Measurements from ENCODE around the gene MYL9.
"Not testable (repeated sequence)": the region's sequence is repeated elsewhere in the genome, so short reads cannot be mapped to it uniquely, and the experiment has no call there.

The MYL9 gene

DNA sequence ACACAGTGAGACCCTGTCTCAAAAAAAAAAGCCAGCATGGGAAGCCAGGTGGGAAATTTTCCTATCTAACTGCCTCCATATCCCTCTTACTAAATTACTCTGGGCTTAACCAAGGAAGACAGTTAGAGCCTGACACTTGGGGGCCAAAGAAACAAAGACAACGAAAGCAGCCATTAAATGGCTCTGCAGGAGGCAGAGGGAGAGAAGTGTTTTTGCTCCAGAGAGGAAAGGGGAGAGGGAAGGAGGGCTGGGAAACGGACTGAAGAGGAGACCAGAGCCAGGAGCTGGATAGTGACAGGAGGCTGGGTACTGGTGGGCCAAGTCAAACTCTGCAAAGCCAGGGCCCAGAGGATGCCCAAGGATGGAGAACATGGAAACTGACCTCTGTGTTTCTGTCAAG is 21.4 kb downstream of the MYL9 start:
- Mint-ChIP-seq H3K27ac (no peak overlapping the region), H3K27me3 (no peaks in the 10 kb centered on the region), H3K9me3 (peaks cover 11 to 18% of the 10 kb centered on the region in 2 donors), H3K4me1 (peaks cover 15% of the 10 kb centered on the region), H3K4me3 (no peak overlapping the region)
- DNase-seq (no peak), ATAC-seq (no peak)

DNA sequence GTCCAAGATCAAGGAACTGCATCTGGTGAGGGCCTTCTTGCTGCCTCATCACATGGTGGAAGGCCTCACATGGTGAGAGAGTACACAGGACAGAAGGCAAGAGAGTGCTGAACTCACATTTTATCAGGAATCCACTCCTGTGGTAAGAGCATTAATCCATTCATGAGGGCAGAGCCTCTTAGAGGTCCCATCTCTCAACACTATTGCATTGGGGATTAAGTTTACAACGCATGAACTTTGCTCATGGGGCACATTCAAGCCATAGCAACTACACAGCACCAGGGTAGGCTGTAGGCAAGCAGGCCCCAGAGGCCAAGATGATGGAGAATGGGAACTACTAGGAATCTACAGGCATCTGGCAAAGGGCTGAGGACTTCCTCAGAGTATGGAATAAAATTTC is 22.1 kb downstream of the MYL9 start:
- Mint-ChIP-seq H3K27ac (no peak overlapping the region), H3K4me1 (peaks cover 15% of the 10 kb centered on the region), H3K4me3 (no peak overlapping the region), H3K9me3 (peaks cover 11 to 18% of the 10 kb centered on the region in 2 donors), H3K27me3 (no peaks in the 10 kb centered on the region)
- DNase-seq (no peak), ATAC-seq (no peak)

DNA sequence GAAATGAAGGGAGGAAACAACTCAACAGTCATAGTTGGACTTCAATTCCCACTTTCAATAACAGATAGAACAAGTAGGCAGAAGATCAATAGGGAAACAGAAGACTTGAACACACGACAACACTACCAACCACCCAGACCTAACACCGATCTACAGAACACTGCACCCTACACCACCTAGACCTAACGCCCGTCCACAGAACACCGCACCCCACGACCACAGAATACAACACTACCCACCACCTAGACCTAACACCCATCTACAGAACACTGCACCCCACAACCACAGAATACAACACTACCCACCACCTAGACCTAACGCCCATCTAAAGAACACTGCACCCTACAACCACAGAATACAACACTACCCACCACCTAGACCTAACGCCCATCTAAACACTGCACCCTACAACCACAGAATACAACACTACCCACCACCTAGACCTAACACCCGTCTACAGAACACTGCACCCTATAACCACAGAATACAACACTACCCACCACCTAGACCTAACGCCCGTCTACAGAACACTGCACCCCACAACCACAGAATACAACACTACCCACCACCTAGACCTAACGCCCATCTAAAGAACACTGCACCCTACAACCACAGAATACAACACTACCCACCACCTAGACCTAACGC is 22.9 kb downstream of the MYL9 start:
- ATAC-seq, H3K4me3 Mint-ChIP-seq, H3K27me3 Mint-ChIP-seq, DNase-seq: not testable (repeated sequence)
- Mint-ChIP-seq H3K4me1 (peaks cover 15% of the 10 kb centered on the region), H3K27ac (peak overlapping the region in 1 of 2 donors; percentile 30), H3K9me3 (peaks cover 11 to 18% of the 10 kb centered on the region in 2 donors)

DNA sequence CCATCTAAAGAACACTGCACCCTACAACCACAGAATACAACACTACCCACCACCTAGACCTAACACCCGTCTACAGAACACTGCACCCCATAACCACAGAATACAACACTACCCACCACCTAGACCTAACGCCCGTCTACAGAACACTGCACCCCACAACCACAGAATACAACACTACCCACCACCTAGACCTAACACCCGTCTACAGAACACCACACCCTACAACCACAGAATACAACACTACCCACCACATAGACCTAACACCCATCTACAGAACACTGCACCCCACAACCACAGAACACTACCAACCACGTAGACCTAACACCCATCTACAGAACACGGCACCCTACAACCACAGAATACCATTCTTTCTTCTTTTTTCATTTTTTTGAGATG is 23.4 kb downstream of the MYL9 start:
- Mint-ChIP-seq H3K9me3 (peaks cover 11 to 18% of the 10 kb centered on the region in 2 donors), H3K4me1 (peaks cover 15% of the 10 kb centered on the region)
- H3K4me3 Mint-ChIP-seq, H3K27me3 Mint-ChIP-seq, DNase-seq, ATAC-seq, H3K27ac Mint-ChIP-seq: not testable (repeated sequence)

DNA sequence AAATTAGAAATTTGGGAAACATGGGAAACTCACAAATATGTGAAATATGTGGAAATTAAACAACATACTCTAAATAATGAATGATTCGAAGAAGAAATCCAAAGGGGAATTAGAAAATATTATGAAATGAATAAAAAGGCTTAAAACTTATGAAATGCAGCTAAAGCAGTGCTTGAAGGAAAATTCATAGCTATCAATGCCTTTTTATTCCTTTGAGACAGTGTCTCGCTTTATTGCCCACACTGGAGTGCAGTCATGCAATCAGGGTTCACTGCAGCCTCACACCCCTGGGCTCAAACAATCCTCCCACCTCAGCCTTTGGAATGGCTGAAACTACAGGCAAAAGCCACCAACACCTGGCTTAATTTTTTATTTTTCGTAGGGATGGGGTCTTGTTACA is 24.2 kb downstream of the MYL9 start:
- Mint-ChIP-seq H3K27ac (no peak overlapping the region), H3K4me3 (no peak overlapping the region), H3K9me3 (peaks cover 11 to 18% of the 10 kb centered on the region in 2 donors), H3K27me3 (no peaks in the 10 kb centered on the region), H3K4me1 (peaks cover 15% of the 10 kb centered on the region)
- ATAC-seq (no peak), DNase-seq (no peak)

DNA sequence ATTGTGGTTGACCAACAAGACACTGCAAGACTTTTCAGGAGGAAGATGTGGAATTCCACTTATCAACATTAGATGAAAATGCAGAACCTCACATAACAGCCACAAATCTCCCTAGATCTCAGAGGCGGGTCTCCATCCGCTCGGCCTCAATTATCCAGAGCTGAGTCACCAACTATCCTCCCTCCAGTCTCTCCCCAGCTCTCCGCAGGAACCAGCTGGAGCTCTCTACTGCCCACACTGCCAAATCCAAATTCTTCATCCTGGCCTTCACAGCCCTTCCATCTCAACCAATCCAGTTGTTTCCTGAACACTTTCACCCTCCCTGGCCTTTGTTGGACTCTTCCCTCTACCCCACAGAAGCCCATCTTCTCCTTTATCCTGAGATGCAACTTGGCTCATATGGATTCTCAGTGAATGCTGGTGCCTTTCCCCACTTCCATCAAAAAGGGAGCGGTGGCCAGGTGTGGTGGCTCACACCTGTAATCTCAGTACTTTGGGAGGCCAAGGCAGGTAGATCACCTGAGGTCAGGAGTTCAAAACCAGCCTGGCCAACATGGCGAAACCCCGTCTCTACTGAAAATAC is 28.6 kb downstream of the MYL9 start:
- no peak overlapping the region for H3K4me3 Mint-ChIP-seq
- H3K4me1 Mint-ChIP-seq = peaks cover 22% of the 10 kb centered on the region
- no peaks in the 10 kb centered on the region for H3K27me3 Mint-ChIP-seq
- DNase-seq = no peak
- no peak for ATAC-seq
- H3K9me3 Mint-ChIP-seq = peaks cover under 1 to 6% of the 10 kb centered on the region in 2 donors
- H3K27ac Mint-ChIP-seq = peak overlapping the region in 1 of 2 donors; percentile 38

DNA sequence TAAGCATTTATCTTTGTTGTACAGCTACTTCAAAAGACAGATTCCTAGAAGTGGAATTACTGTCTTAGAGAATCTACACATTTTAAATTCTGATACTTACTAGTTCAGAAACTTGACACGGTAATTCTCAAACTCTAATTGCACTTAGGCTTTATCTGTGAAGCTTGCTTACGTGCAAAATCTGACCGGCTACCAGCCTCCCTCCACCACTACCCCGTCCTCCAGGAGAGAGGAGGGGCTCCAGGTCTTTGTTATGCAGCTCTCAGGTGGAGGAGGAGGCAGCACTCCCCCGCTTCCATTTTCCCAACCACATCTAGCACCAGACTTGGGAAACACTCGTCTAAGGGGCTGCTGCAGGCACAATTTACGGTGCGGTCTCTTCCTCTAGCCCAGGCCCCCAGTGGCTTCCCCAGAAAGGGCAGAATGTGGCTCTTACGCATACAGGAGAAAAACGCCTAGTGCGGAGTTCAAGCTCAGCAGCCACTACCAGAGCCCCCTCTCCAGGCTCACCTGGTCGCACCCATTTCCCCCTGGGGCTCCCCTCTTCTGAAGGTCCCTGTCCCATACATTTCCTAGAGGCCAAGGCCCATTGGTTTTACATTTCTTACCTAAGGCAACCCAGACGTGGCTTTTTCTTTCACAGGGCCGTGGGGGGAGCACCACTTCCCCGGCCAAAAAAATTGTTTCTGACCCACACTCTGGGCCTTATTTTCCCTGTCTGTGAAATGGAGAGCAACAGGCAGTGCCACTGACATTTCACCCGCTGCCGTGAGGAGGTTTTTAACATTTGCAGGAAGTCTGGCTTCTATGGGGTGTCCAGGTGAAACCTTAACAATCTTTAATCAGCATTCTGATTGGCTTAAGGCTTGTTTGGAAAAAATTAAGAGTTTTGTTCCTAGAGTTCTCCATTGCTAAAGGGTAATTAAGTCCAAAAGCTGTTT is 30.5 kb downstream of the MYL9 start:
- Mint-ChIP-seq H3K4me3 (peak overlapping the region; percentile 95), H3K4me1 (peaks cover 38% of the 10 kb centered on the region), H3K27me3 (no peaks in the 10 kb centered on the region), H3K27ac (peak overlapping the region; percentile 99), H3K9me3 (no peaks in the 10 kb centered on the region)
- DNase-seq (no peak), ATAC-seq (no peak)

DNA sequence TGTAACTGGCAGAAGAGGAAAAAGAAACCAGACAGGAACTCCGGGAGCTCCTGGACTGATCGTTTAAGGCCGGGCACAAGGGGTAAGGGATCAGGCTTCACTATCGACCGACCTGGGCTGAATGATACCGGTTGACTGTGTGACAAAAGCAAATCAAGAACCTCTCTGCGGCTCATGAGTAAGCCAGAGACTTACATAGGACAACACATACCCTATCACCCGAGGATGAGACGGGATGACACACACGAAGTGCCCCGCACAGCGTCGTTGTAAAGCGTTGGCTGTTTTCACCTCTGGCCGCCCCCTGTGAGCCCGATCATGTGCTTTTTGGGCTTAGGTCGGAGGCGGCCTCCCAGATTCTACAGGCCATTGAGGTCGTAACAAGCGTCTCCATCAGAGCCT is 31.4 kb downstream of the MYL9 start:
- Mint-ChIP-seq H3K4me1 (peaks cover 38% of the 10 kb centered on the region), H3K27ac (peak overlapping the region; percentile 99), H3K4me3 (peak overlapping the region; percentile 95), H3K9me3 (no peaks in the 10 kb centered on the region), H3K27me3 (no peaks in the 10 kb centered on the region)
- peak; percentile 70 to 84 for DNase-seq
- ATAC-seq = peak; percentile 86

DNA sequence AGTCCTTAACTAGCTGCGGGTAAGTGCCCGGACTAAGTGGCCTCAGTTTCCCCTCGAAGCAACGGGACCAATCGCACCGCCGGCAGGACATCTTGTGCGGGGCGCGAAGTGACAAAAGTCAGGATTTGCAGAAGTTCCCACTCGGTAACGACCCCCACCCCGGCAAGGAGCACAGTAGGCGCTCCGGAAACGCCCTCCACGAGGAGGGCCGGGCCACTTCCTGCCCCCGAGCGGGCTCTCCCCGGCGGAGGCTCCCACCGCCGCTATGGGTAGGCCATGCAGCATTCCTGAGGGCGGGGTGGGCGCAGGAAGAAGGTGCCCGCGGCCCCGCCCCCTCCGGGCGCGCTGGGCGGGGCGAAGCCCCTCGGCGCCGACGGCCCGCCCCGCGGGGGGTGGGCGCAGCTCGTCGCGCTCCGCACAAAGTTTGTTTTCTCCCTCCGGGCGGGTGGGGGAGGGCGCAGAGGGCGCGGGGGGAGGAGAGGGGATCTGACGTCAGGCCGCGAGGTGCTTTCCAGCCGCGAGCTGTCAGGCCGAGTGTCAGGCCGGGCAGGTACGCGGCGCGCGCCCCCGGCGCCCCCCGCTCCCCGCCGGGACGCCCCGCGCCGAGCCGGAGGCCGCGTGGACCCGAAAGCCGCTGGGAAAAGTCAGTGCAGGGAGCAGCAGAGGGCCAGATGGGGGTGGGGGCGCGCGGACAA is 31.9 kb downstream of the MYL9 start, which contains the start of gene TGIF2:
TGIF2 (plus strand) TSS at position 495 of the 695 bp plus-strand sequence. CDS start 5,178 bp downstream, outside the sequence.
- H3K4me1 Mint-ChIP-seq = peaks cover 38% of the 10 kb centered on the region
- H3K4me3 Mint-ChIP-seq = peak within 1 kb of the TSS; percentile 95 to 96
- H3K27me3 Mint-ChIP-seq = no peaks in the 10 kb centered on the region
- ATAC-seq (peak; percentile 85), DNase-seq (peak; percentile 92 to 93)
- H3K27ac Mint-ChIP-seq = peak within 1 kb of the TSS; percentile 99
- no peaks in the 10 kb centered on the region for H3K9me3 Mint-ChIP-seq

DNA sequence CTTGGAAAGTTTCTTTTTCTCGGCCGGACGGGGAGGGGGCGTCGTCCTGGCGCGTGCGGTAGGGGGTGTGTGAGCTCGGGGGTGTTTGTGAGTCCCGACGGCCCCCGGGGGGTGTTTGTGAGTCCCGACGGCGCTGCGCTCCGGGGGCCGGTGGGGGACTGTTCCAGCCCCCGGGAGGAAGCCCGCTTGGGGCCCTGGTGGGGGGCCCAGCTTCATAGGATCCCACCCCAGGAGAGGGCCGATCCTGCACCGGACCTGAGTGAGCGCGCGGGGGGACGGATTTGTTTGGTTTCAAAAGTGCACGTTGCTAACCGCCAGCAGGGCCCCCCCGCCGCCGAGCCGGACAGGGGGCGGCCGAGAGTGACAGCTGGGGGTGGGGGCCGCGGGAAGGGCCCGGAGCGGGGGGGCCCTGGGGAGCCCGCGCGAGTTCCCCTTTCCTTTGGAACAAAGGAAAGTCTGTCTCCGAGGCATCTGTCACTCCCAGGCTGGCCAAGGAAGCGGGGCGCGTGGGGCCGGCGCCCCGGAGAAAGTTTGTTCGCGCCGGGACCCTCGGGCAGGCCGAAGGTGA is 32.6 kb downstream of the MYL9 start:
- Mint-ChIP-seq H3K27me3 (no peaks in the 10 kb centered on the region), H3K4me3 (peak overlapping the region; percentile 94 to 96), H3K4me1 (peaks cover 41% of the 10 kb centered on the region), H3K9me3 (no peaks in the 10 kb centered on the region), H3K27ac (peak overlapping the region; percentile 91 to 92)
- DNase-seq (peak; percentile 38 to 48), ATAC-seq (peak; percentile 5)

DNA sequence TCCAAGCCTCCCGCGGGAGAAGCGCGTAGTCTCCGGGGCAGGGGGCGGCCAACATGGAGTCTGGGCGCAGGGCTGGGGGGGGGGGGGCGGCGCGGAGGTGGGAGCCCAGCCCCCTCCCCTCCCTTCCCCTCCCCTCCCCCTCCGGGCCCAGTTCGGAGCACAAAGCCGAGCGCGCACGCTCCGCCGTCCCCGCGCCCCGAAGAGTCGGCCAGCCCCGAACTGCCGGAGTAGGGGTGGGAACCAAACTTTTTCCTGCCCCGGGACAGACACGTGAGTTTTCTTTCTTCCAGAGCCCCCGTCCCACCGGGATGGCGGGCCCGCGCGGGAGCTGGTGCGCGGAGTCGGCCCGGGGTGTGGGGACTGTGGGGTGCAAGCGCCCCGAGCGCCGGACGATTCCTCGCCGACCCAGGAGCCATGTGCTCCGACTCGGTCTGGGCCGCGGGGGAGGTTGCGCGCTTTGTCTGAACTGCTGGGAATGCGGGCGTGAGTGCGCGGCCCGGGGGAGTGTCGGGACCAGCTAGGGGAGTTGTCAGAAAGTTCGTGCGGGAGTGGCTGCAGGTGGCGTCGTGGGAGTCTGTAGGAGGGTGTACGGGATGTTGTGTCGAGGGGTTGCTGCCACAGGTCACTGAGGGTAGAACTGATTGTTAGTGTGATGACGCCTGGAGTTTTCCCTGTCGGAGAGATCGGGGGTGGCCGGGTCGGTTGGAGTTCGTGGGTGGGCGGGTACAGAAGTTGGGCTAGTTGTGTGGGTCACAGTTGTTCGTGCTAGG is 33.2 kb downstream of the MYL9 start:
- Mint-ChIP-seq H3K9me3 (no peaks in the 10 kb centered on the region), H3K27ac (peak overlapping the region; percentile 96 to 97)
- peak; percentile 40 to 47 for DNase-seq

DNA sequence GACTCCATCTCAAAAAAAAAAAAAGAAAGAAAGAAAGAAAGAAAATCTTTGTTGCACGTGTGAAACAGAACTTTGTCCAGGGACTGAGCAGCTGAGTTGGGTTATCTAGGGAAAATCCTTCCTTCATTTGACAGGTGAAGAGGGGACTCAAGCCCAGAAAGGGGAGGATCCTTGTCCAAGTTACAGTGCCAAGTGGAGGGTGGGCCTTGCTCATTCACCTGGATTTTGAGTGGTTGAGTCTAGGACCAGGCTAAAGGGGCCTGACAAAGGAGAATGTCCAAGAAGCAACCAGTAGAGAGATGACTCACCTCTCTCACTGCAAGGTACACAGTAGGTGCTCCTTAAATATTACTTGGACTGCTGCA is 34.7 kb downstream of the MYL9 start:
- no peak for ATAC-seq
- Mint-ChIP-seq H3K4me1 (peaks cover 60% of the 10 kb centered on the region), H3K27me3 (no peaks in the 10 kb centered on the region), H3K27ac (peak overlapping the region in 1 of 2 donors; percentile 96), H3K4me3 (peak overlapping the region; percentile 94 to 96), H3K9me3 (no peaks in the 10 kb centered on the region)
- DNase-seq = no peak

More for the DNA sequence above, 33.2 kb downstream of the MYL9 start:
- peak; percentile 4 for ATAC-seq
- Mint-ChIP-seq H3K4me1 (peaks cover 47% of the 10 kb centered on the region), H3K27me3 (no peaks in the 10 kb centered on the region), H3K4me3 (peak overlapping the region; percentile 94 to 96)

DNA sequence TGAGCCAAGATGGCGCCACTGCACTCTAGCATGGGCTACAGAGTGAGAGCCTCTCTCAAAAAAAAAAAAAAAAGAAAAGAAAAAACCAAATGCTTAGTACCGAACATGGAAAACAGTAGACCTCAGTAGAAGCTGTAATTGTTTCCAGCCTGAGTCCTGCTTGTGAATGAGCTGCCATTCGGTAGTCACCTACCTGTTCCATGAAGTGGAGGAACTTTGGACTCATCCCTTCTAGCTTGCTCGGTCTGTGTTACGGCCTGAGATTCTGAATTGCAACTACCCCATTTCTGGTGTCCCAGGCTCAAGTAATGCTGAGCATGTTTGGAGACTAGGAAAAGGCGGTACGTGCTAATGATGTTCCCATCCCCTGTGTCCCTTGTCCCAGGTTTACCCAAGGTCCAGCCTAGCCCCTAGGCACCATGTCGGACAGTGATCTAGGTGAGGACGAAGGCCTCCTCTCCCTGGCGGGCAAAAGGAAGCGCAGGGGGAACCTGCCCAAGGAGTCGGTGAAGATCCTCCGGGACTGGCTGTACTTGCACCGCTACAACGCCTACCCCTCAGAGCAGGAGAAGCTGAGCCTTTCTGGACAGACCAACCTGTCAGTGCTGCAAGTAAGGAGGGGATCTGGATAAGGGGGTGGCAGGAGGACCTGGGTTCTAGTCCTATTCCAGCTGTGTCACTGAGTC is 37.2 kb downstream of the MYL9 start:
- ATAC-seq (no peak), DNase-seq (no peak)
- H3K4me3 Mint-ChIP-seq = no peak overlapping the region
- peaks cover 66% of the 10 kb centered on the region for H3K4me1 Mint-ChIP-seq
- H3K9me3 Mint-ChIP-seq = no peaks in the 10 kb centered on the region
- H3K27ac Mint-ChIP-seq = no peak overlapping the region
- H3K27me3 Mint-ChIP-seq = no peaks in the 10 kb centered on the region
